AG09319 (cell line): ENCODE data around the gene MPP4.

Source experiments
- DNase-seq: peaks from one replicate; pipeline ENCODE4 v3.0.0-alpha.2; 2010; ENCODE audit warnings: low read depth; ENCODE audit errors: extremely low read depth
- TF ChIP-seq, protein P1 (sequence below): IDR thresholded peaks from 2 replicates; pipeline ENCODE4 v1.5.1; 2011; ENCODE audit warnings: low read depth, mild to moderate bottlenecking, inconsistent platforms, low read length, moderate library complexity

MPP4 gene

DNA sequence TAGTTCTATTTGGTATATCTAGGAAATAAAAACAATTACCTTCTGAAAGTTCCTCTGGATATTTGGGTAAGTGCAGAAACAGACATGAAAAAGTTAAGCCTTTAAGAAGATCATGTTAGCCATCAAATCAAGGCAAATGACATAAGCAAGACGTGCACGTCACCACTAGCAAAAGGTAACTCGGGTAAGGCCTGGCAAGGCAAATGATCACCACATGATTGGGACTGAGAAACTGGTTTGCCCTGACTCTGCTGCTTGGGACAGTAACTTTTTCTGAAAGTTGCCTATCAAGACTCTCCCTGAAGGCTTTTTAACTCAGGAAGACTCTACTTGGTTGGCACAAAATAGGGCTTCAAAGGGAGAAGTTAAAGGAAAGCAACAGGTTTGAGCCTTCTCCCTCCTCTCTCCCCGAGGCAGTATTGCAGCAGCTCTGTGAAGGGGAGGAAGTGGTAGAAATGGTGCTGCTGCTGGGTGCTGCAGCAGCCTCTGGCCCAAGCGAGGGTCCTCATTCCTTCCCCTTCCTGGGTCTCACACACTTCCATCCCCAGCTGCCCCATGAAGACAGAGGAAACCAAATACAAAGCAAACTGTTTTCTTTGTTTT lies 38.0 kb downstream of the MPP4 start:
- TF ChIP-seq, protein P1, sequence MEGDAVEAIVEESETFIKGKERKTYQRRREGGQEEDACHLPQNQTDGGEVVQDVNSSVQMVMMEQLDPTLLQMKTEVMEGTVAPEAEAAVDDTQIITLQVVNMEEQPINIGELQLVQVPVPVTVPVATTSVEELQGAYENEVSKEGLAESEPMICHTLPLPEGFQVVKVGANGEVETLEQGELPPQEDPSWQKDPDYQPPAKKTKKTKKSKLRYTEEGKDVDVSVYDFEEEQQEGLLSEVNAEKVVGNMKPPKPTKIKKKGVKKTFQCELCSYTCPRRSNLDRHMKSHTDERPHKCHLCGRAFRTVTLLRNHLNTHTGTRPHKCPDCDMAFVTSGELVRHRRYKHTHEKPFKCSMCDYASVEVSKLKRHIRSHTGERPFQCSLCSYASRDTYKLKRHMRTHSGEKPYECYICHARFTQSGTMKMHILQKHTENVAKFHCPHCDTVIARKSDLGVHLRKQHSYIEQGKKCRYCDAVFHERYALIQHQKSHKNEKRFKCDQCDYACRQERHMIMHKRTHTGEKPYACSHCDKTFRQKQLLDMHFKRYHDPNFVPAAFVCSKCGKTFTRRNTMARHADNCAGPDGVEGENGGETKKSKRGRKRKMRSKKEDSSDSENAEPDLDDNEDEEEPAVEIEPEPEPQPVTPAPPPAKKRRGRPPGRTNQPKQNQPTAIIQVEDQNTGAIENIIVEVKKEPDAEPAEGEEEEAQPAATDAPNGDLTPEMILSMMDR, result no peak
- DNase-seq, result no peak

DNA sequence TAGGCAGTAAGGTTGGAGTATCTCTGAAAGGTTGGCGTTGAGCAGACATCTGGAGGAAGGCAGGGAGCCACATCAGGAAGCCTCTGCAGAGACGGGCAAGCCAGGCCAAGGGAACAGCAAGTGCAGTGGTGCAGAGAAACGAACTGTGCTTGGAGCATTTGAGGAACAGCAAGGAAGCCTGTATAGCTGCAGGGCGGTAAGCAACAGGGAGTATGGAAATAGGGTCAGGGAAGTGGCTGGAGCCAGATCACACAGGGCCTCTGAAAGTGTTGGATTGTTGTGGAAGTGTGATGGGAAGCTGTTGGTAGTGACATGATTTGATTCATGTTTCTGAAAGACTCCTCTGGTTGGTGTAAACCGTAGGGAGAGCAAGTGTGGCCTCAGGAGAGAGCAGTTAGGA lies 41.7 kb downstream of the MPP4 start:
- no peak for DNase-seq
- TF ChIP-seq, protein P1, result no peak

DNA sequence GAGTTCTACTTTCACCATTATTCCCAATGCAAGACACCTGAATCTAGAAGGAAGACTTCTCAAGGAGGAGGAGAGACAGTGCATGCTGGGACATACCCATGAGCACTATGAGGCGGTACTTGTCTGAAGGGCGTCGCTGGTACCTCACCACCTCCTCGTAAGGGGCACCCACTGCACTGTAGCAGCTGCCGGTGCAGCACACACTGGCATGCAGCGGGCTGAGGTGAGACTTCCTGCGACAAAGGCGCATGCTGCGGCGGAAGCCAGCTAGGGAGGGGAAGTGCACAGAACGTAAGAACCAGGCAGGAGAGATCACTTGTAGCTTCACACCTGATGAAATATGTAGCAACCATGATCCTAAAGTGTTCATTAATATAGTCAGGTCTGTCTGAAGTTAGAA lies 42.3 kb downstream of the MPP4 start:
- no peak for DNase-seq
- TF ChIP-seq, protein P1, result no peak

DNA sequence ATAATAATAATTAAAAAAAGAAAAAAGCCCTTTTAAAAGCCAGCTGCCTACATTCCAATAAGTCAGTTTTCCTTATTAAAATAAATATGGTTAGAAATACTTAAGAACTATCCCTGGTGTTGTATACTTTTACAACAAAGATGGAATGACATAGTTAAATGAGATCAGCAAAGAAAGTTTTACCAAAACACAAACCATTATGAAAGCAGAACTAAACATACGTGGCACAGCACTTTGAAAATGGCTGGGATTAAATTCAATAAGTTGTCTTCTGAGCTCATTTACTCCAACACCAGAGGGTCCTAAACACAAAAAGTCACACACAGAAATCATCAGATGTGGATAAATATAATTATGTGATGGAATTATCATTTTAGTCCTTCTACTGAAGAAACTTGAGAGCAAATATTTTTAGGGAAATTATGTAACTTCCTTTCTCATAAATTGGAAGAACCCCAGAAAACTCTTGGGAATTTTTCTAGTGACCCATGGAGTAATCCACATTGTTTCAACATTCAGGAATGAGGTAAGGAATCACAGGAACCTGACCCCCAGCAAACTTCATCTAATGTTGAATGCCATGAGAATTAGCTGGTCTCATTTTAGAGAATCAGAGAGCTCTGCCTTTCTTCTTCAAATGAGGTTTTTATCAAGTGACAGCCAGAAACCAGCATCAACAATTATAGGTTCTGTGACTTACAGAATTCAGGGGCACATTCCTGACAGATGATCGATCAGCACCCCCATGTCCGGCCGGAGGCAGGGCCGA lies 43.6 kb downstream of the MPP4 start:
- TF ChIP-seq, protein P1, result no peak
- DNase-seq, result peak; percentile 52

DNA sequence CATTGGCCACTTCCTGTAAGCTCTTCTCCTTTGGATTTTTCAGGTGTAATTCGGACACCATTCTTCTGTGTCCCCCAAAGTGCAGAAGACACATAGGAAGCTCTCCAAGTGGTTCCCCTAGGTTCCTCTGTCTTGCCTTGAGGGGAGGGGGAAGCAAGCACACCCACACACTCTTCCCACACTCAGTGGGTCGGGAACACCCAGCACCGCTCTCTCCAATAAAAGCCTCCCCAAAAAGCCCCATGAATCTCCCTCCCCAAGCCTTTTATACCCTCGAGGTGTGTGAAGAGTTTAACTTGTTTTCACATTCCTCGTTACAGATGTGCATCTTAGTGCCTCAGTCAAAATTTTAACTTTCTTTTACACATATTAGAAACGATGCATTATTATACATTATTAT lies 45.2 kb downstream of the MPP4 start:
- TF ChIP-seq, protein P1, result no peak
- DNase-seq, result no peak

DNA sequence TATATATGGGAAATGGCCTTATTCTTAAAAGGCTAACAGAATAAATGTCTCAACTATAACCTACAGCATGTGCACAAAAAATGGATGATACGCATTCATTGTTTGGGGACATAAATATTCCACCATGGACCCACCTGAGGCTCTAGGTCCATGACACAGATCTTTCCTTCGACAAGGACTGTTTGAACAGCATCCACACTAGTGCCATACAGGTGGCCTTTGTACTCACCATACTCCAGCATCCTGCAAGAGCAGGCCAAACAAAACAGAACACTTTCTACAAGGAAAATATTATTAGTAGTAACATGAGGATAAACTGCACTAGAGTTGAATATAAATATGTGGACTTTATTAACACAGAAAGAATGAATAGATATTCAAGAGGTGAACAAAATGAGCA lies 49.0 kb downstream of the MPP4 start:
- TF ChIP-seq, protein P1, result no peak
- no peak for DNase-seq

DNA sequence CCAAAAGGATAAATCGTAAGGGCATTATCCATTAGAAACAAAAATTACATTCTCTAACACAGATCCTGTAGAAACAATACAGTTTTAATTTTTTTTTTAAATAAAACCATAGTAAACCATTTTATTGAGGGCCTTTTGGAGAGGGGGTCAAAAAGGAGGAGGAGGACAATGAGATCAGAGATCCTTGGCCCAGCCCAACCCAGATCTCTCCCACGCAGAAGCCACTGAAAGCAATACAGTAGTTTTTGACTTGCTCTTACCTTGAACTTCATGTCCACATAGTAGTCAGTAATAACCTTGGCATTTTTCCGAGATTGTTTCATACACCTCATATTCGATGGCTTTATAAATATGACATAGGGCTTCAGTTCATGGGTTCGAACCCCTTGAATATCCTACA lies 51.0 kb downstream of the MPP4 start:
- DNase-seq, result no peak
- TF ChIP-seq, protein P1, result no peak
